ENCODE data around the gene ATP2B3. TPM values are rescaled to one million over a fixed set of nuclear protein-coding genes. Genes with fewer than 3 reads are reported as not detected.

ATP2B3 gene
- total RNA-seq, 1 donor from 2014 or later = 0.37 TPM

GRCh38 chrX:153611298-153612095 is 94.1 kb downstream of the ATP2B3 start:
- H3K27me3 Mint-ChIP-seq (ENCODE audit: low read depth) = peaks cover 14% of the 10 kb centered on the region
- peaks cover 16% of the 10 kb centered on the region for H3K9me3 Mint-ChIP-seq (ENCODE audit: low read depth)
- no peak overlapping the region for H3K4me3 Mint-ChIP-seq (ENCODE audit: unreplicated experiment)
- no peaks in the 10 kb centered on the region for H3K36me3 Mint-ChIP-seq (ENCODE audit: low read depth)
- TF ChIP-seq CTCF (IDR thresholded peaks at IDR 0.05) = no peak
- peaks cover 7% of the 10 kb centered on the region for H3K4me1 Mint-ChIP-seq (ENCODE audit: low read depth)
- H3K27ac Mint-ChIP-seq (ENCODE audit: unreplicated experiment) = no peak overlapping the region
- peak; percentile 51 for DNase-seq (ENCODE audit: low spot score)

- Mint-ChIP-seq H3K27ac (ENCODE audit: unreplicated experiment) (no peak overlapping the region), H3K4me1 (ENCODE audit: low read depth) (peaks cover 7% of the 10 kb centered on the region), H3K9me3 (ENCODE audit: low read depth) (peaks cover 10% of the 10 kb centered on the region), H3K4me3 (ENCODE audit: unreplicated experiment) (no peak overlapping the region), H3K27me3 (ENCODE audit: low read depth) (peaks cover 17% of the 10 kb centered on the region), H3K36me3 (ENCODE audit: low read depth) (no peaks in the 10 kb centered on the region)
- peak; percentile 69 for DNase-seq (ENCODE audit: low spot score)
- no peak for TF ChIP-seq CTCF (IDR thresholded peaks at IDR 0.05)
These were observed 95.0 kb downstream of the ATP2B3 start for GRCh38 chrX:153612413-153612812.

GRCh38 chrX:153614818-153615217 is 97.4 kb downstream of the ATP2B3 start:
- DNase-seq (ENCODE audit: low spot score) = no peak
- peaks cover 4% of the 10 kb centered on the region for H3K9me3 Mint-ChIP-seq (ENCODE audit: low read depth)
- peaks cover 5% of the 10 kb centered on the region for H3K4me1 Mint-ChIP-seq (ENCODE audit: low read depth)
- H3K27me3 Mint-ChIP-seq (ENCODE audit: low read depth) = peaks cover 21% of the 10 kb centered on the region
- H3K36me3 Mint-ChIP-seq (ENCODE audit: low read depth) = no peaks in the 10 kb centered on the region
- no peak overlapping the region for H3K4me3 Mint-ChIP-seq (ENCODE audit: unreplicated experiment)
- no peak overlapping the region for H3K27ac Mint-ChIP-seq (ENCODE audit: unreplicated experiment)
- TF ChIP-seq CTCF (IDR thresholded peaks at IDR 0.05) = no peak

- H3K27me3 Mint-ChIP-seq (ENCODE audit: low read depth) = peaks cover 19% of the 10 kb centered on the region
These were observed 103.1 kb downstream of the ATP2B3 start for GRCh38 chrX:153620576-153620975.

More at GRCh38 chrX:153620576-153620975, 103.1 kb downstream of the ATP2B3 start:
- Mint-ChIP-seq H3K27ac (ENCODE audit: unreplicated experiment) (no peak overlapping the region), H3K9me3 (ENCODE audit: low read depth) (no peaks in the 10 kb centered on the region), H3K4me1 (ENCODE audit: low read depth) (no peaks in the 10 kb centered on the region), H3K4me3 (ENCODE audit: unreplicated experiment) (no peak overlapping the region), H3K36me3 (ENCODE audit: low read depth) (no peaks in the 10 kb centered on the region)
- peak; percentile 17 for DNase-seq (ENCODE audit: low spot score)
- no peak for TF ChIP-seq CTCF (IDR thresholded peaks at IDR 0.05)
